Endothelial cell of umbilical vein (primary cell): ENCODE measurements around the gene ALOX5AP. TPM values are rescaled to one million over a fixed set of nuclear protein-coding genes. Genes with fewer than 3 reads are reported as not detected.

ENCODE experiments used
- BruUV-seq: library from RNA; stranded (reverse); fragments of 400-500 nt; replicated peaks from 2 replicates; lab custom pipeline; 2021; lab: Mats Ljungman, UMichigan
- CTCF ChIA-PET: fragments of 300-600, 350-600 bp; sonication (Branson Sonifier 250); formaldehyde crosslinking; loops from one replicate; lab custom pipeline; 2021; ENCODE audit warnings: antibody characterized with exemption, inconsistent platforms; lab: Charles Lee
- POLR2A ChIA-PET: fragments of 300-600, 350-600 bp; sonication (Branson Sonifier 250); formaldehyde crosslinking; loops from one replicate; lab custom pipeline; 2021; ENCODE audit warnings: antibody characterized with exemption, inconsistent platforms; lab: Charles Lee
- DNase-seq: peaks from one replicate; pipeline ENCODE4 v3.0.0-alpha.2; 2011; ENCODE audit warnings: low read depth, low spot score
- FAIRE-seq: peaks from 2 replicates; lab custom pipeline; 2011; peaks lifted over from hg19 to GRCh38; lab: Jason Lieb, UNC
- H2AFZ ChIP-seq: 2 replicates; pipeline ENCODE4 v1.6.0; 2012; ENCODE audit warnings: low read depth, low read length, control low read depth, inconsistent platforms
- H3K27ac ChIP-seq: 2 replicates; pipeline ENCODE4 v1.5.1; 2011; ENCODE audit warnings: low read depth, mild to moderate bottlenecking, control low read depth, low read length, moderate library complexity; ENCODE audit not compliant: insufficient read depth
- H3K27me3 ChIP-seq, 2 experiments: 2 replicates each; pipeline versions ENCODE4 v1.6.0 to v1.6.1; 2011; ENCODE audit warnings: low read length in 2 of 2, mixed read lengths in 1 of 2; ENCODE audit not compliant: control insufficient read depth in 2 of 2, insufficient read depth in 2 of 2
- H3K36me3 ChIP-seq, 2 experiments: 2 replicates in 1 of 2; 3 replicates in 1 of 2; pipeline ENCODE4 v1.5.1; 2011; ENCODE audit warnings: low read length in 2 of 2, mild to moderate bottlenecking in 1 of 2, moderate library complexity in 1 of 2; ENCODE audit not compliant: control insufficient read depth in 2 of 2, insufficient read depth in 2 of 2; ENCODE audit errors: extremely low read depth in 1 of 2
- H3K4me1 ChIP-seq: 3 replicates; pipeline ENCODE4 v1.5.1; 2011; ENCODE audit warnings: mild to moderate bottlenecking, low read length; ENCODE audit not compliant: control insufficient read depth, insufficient read depth; ENCODE audit errors: extremely low read depth
- H3K4me2 ChIP-seq: 2 replicates; pipeline ENCODE4 v1.6.1; 2011; ENCODE audit warnings: low read length, control low read depth, mixed read lengths; ENCODE audit not compliant: insufficient read depth
- H3K4me3 ChIP-seq, 3 experiments: fragments of 200-600 bp in 1 of 3; sonication (generic), shearing (Covaris generic) in 1 of 3; replicated peaks in 1 of 3; 2 replicates each; pipeline ENCODE4 v1.5.1; 2011 to 2016; ENCODE audit warnings: control low read depth in 3 of 3, low read length in 3 of 3, mild to moderate bottlenecking in 2 of 3, inconsistent platforms in 1 of 3, low read depth in 1 of 3, moderate library complexity in 1 of 3; ENCODE audit not compliant: insufficient read depth in 1 of 3
- H3K79me2 ChIP-seq: 2 replicates; pipeline ENCODE4 v1.6.0; 2012; ENCODE audit warnings: low read length, inconsistent platforms; ENCODE audit not compliant: control insufficient read depth, insufficient read depth
- H3K9ac ChIP-seq: replicated peaks from 2 replicates; pipeline ENCODE3; 2011; ENCODE audit warnings: low read length, control low read depth; ENCODE audit not compliant: insufficient read depth; ENCODE audit errors: extremely low read depth
- H3K9me1 ChIP-seq: replicated peaks from 3 replicates; pipeline ENCODE4 v1.6.0; 2011; ENCODE audit warnings: mild to moderate bottlenecking, low read length; ENCODE audit not compliant: control insufficient read depth, insufficient read depth; ENCODE audit errors: extremely low read depth
- H3K9me3 ChIP-seq: replicated peaks from 2 replicates; pipeline ENCODE4 v1.5.1; 2012; ENCODE audit warnings: low read length, inconsistent platforms; ENCODE audit not compliant: control insufficient read depth, insufficient read depth
- H4K20me1 ChIP-seq: replicated peaks from 2 replicates; pipeline ENCODE3; 2011; ENCODE audit warnings: mild to moderate bottlenecking, low read length; ENCODE audit not compliant: control insufficient read depth, insufficient read depth; ENCODE audit errors: extremely low read depth
- CTCF ChIP-seq, 2 donors: IDR thresholded peaks; 1 replicate in 1 of 2; 2 replicates in 1 of 2; pipeline ENCODE4 v1.5.1; 2011; ENCODE audit warnings: low read length in 2 of 2, mild to moderate bottlenecking in 2 of 2, moderate library complexity in 2 of 2, control low read depth in 1 of 2, inconsistent platforms in 1 of 2, low read depth in 1 of 2; ENCODE audit not compliant: insufficient read depth in 1 of 2; ENCODE audit errors: extremely low read depth in 1 of 2
- EZH2 ChIP-seq: IDR thresholded peaks from 2 replicates; pipeline ENCODE4 v1.6.1; 2012; ENCODE audit warnings: borderline replicate concordance, low read depth, mild to moderate bottlenecking, moderate library complexity, low read length, inconsistent platforms; ENCODE audit not compliant: severe bottlenecking
- FOS ChIP-seq: IDR thresholded peaks from 2 replicates; pipeline ENCODE4 v1.6.1; 2011; ENCODE audit warnings: mild to moderate bottlenecking, low read length, moderate library complexity, borderline replicate concordance; ENCODE audit not compliant: insufficient read depth
- GATA2 ChIP-seq: IDR thresholded peaks from 2 replicates; pipeline ENCODE4 v1.7.0; 2011; ENCODE audit warnings: low read depth, mild to moderate bottlenecking, moderate library complexity, mixed read lengths, low read length; ENCODE audit not compliant: insufficient read length, insufficient read depth
- JUN ChIP-seq: IDR thresholded peaks from 2 replicates; pipeline ENCODE4 v1.6.1; 2011; ENCODE audit warnings: borderline replicate concordance, low read depth; ENCODE audit not compliant: insufficient read length, insufficient read depth
- MAX ChIP-seq: IDR thresholded peaks from 2 replicates; pipeline ENCODE4 v1.6.1; 2011; ENCODE audit not compliant: insufficient read depth, insufficient read length
- MYC ChIP-seq: IDR thresholded peaks from one replicate; pipeline ENCODE4 v1.6.1; 2011; ENCODE audit warnings: mild to moderate bottlenecking, low read depth, low read length
- POLR2A ChIP-seq: IDR thresholded peaks from 2 replicates; pipeline ENCODE4 v1.6.1; 2012; ENCODE audit warnings: low read depth, mild to moderate bottlenecking, control low read depth, low read length
- POLR2AphosphoS5 ChIP-seq: IDR thresholded peaks from 2 replicates; pipeline ENCODE4 v1.6.1; 2012; ENCODE audit warnings: low read depth, mild to moderate bottlenecking, control low read depth, low read length, moderate library complexity; ENCODE audit not compliant: insufficient read depth
- dilution Hi-C: fragments of 300-500 bp; cut with MboI; formaldehyde crosslinking; loops from one replicate; pipeline ENCODE4 v1.15.0; 2019; ENCODE audit warnings: low sequenced_read_pairs; ENCODE audit not compliant: extremely low pct_ligation_motif_present
- intact Hi-C: fragments of 100-400 bp; cut with micrococcal nuclease; formaldehyde crosslinking; loops from one replicate; pipeline ENCODE4 v1.10.0; 2022
- polyA plus RNA-seq, 4 experiments: library from polyadenylated mRNA; depleted of rRNA in 3 of 4; stranded (reverse) in 3 of 4; unstranded in 1 of 4; fragments of >200 nt; gene quantifications; 2 replicates each; pipeline versions ENCODE4 v1.2.1 to v1.2.3, GENCODE V29; 2011 to 2012; ENCODE audit warnings: missing spikeins in 1 of 4
- total RNA-seq: library from RNA; stranded (reverse); gene quantifications from 2 replicates; pipeline ENCODE4 v1.2.3, GENCODE V29; 2021

ALOX5AP gene
- total and polyA plus RNA-seq, 2 donors (not counting 3 experiments of a cell fraction or from before 2014, with no cell fraction given): 1.8 TPM; not detected in 1

GRCh38 chr13:30796132-30796572, 60.8 kb downstream of the ALOX5AP start:
- H3K4me3 ChIP-seq: no peak overlapping the region
- peak overlapping the region; percentile 49 for H2AFZ ChIP-seq

GRCh38 chr13:30796631-30797601, 61.6 kb downstream of the ALOX5AP start:
- FAIRE-seq (peak; percentile 21), DNase-seq (peak; percentile 25)
- no peak overlapping the region for H3K27ac ChIP-seq
- H3K4me2 ChIP-seq: peak overlapping the region; percentile 23
- H3K4me1 ChIP-seq: peaks cover 45% of the 10 kb centered on the region
- ChIA-PET POLR2A (no interaction called here), CTCF (interaction anchor here (0.8 to 3.6 kb wide), 8 partner anchors 8 to 248 kb away, joined by 3 to 17 read pairs (median 6); no protein-coding TSS in a partner anchor)
- H3K9me3 ChIP-seq: no peaks in the 10 kb centered on the region
- no peaks in the 10 kb centered on the region for H4K20me1 ChIP-seq
- H3K36me3 ChIP-seq: no peaks in the 10 kb centered on the region
- no peaks in the 10 kb centered on the region for H3K9me1 ChIP-seq
- peak overlapping the region; percentile 49 for H2AFZ ChIP-seq
- intact Hi-C loops (no loop called here), dilution Hi-C loops (loop anchor here (25.0 kb wide), 1 partner anchor 110 kb away; no protein-coding TSS in a partner anchor)
- TF ChIP-seq EZH2 (no peak), POLR2AphosphoS5 (no peak), JUN (no peak), MAX (no peak), FOS (no peak), GATA2 (no peak), CTCF (IDR thresholded peaks at IDR 0.05; ENCODE audit: extremely low read depth in 1 of 2, insufficient read depth in 1 of 2, low read depth in 1 of 2, low read length in 2 of 2) (no peak), MYC (no peak), POLR2A (no peak)
- H3K9ac ChIP-seq: no peak overlapping the region
- no peaks in the 10 kb centered on the region for H3K79me2 ChIP-seq
- no peaks in the 10 kb centered on the region for H3K27me3 ChIP-seq
- no peak overlapping the region for H3K4me3 ChIP-seq
- no TSS peak for BruUV-seq

More at GRCh38 chr13:30796132-30796572, 60.8 kb downstream of the ALOX5AP start:
- Histone ChIP-seq H3K4me1 (peaks cover 46% of the 10 kb centered on the region), H3K9me1 (no peaks in the 10 kb centered on the region), H3K79me2 (no peaks in the 10 kb centered on the region), H3K9me3 (no peaks in the 10 kb centered on the region), H4K20me1 (no peaks in the 10 kb centered on the region), H3K27me3 (no peaks in the 10 kb centered on the region), H3K4me2 (peak overlapping the region; percentile 23), H3K36me3 (no peaks in the 10 kb centered on the region), H3K27ac (no peak overlapping the region), H3K9ac (no peak overlapping the region)
- ChIA-PET POLR2A (no interaction called here), CTCF (interaction anchor here (0.8 to 3.6 kb wide), 8 partner anchors 8 to 249 kb away, joined by 3 to 17 read pairs (median 6); no protein-coding TSS in a partner anchor)
- intact Hi-C loops: no loop called here
- BruUV-seq: no TSS peak
- dilution Hi-C loops: loop anchor here (25.0 kb wide), 1 partner anchor 109 kb away; no protein-coding TSS in a partner anchor
- DNase-seq: peak; percentile 29
- peak; percentile 15 for TF ChIP-seq GATA2
- no peak for TF ChIP-seq POLR2A
- peak; percentile 88 for FAIRE-seq
